Upper lobe of left lung (tissue), 6 donors: Measurements from ENCODE around the gene PRRT4. TPM values are rescaled to one million over a fixed set of nuclear protein-coding genes. Genes with fewer than 3 reads are reported as not detected.
A peak's percentile ranks its signal among the peaks of the same experiment; 100 is the strongest.

ENCODE experiments used
- ATAC-seq, 2 donors: fragments of 200-7000 bp; cut with Tn5 transposase; one replicate each; pipeline ENCODE4 v1.9.1; 2022; ENCODE audit warnings: mild to moderate bottlenecking in 2 of 2, moderate library complexity in 2 of 2; ENCODE audit not compliant: low FRiP score in 2 of 2
- DNase-seq, 2 donors: peaks; one replicate each; pipeline ENCODE4 v3.0.0-alpha.2; 2019 to 2020
- H3K27ac ChIP-seq, 4 donors: fragments of 200-600 bp; sonication (generic); one replicate each; pipeline ENCODE4 v1.5.1; 2016 to 2019
- H3K27me3 ChIP-seq, 4 donors: fragments of 200-600 bp; sonication (generic); one replicate each; pipeline ENCODE4 v1.5.1; 2017 to 2019
- H3K36me3 ChIP-seq, 4 donors: fragments of 200-600 bp; sonication (generic); one replicate each; pipeline ENCODE4 v1.5.1; 2016 to 2019
- H3K4me1 ChIP-seq, 4 donors: fragments of 200-600 bp; sonication (generic); one replicate each; pipeline ENCODE4 v1.5.1; 2018 to 2019
- H3K4me3 ChIP-seq, 4 donors: fragments of 200-600 bp; sonication (generic); one replicate each; pipeline ENCODE4 v1.5.1; 2017 to 2019; ENCODE audit warnings: mild to moderate bottlenecking in 2 of 4, moderate library complexity in 1 of 4
- H3K9me3 ChIP-seq, 4 donors: fragments of 200-600 bp; sonication (generic); one replicate each; pipeline ENCODE4 v1.5.1; 2018 to 2019
- CTCF ChIP-seq, 6 experiments: fragments of 450-650 bp in 4 of 6; fragments of 200-600 bp in 2 of 6; sonication (generic) in 2 of 6; IDR thresholded peaks; one replicate each; pipeline ENCODE4 v1.5.1; 2016 to 2019; ENCODE audit warnings: antibody characterized with exemption in 6 of 6
- EP300 ChIP-seq, 4 donors: sonication (generic); formaldehyde crosslinking; IDR thresholded peaks; one replicate each; pipeline ENCODE4 v1.5.1; 2017; ENCODE audit warnings: antibody characterized with exemption in 4 of 4, control low read depth in 2 of 4
- POLR2A ChIP-seq, 4 donors: fragments of 450-650 bp; IDR thresholded peaks; one replicate each; pipeline ENCODE4 v1.5.1; 2016 to 2017; ENCODE audit warnings: antibody characterized with exemption in 4 of 4, mild to moderate bottlenecking in 2 of 4
- POLR2AphosphoS5 ChIP-seq, 2 donors: sonication (generic); formaldehyde crosslinking; IDR thresholded peaks; one replicate each; pipeline ENCODE4 v1.5.1; 2017; ENCODE audit warnings: antibody characterized with exemption in 2 of 2
- WGBS, 2 donors: methylation state at CpG; one replicate each; pipeline ENCODE4 v1.1.5; 2017 to 2018; 5-methylcytosine and 5-hydroxymethylcytosine counted together
- total RNA-seq, 6 donors: library from RNA; depleted of rRNA in 4 of 6; stranded (reverse); fragments of >200 nt in 4 of 6; gene quantifications; one replicate each; pipeline versions ENCODE4 v1.1.0 to v1.2.1, GENCODE V29; 2016 to 2021
- donor health status: DM: no; HTN: no; CAD: no; lungs with moderate emphysema.
- donor health status: DM: no; HTN: yes; CAD: no; lungs with severe emphysema.

The PRRT4 gene
- total RNA-seq, 6 donors from 2014 or later, result 0.30 to 10.5 (median 0.91) TPM

- no peaks in the 10 kb centered on the region for H3K27me3 ChIP-seq
- ATAC-seq (no peak), DNase-seq (no peak)
- no peak overlapping the region for H3K27ac ChIP-seq
- H3K4me3 ChIP-seq, result no peak overlapping the region
- H3K36me3 ChIP-seq, result peaks cover 0 to 2% (median 2%) of the 10 kb centered on the region in 4 donors
- H3K9me3 ChIP-seq, result no peaks in the 10 kb centered on the region
- 87 to 96% methylated on average over 5 of the region's 5 CpGs for WGBS, 2 donors
- peaks cover 13 to 25% (median 20%) of the 10 kb centered on the region in 4 donors for H3K4me1 ChIP-seq
- no peak for TF ChIP-seq CTCF (IDR thresholded peaks at IDR 0.05)
- no peak for TF ChIP-seq EP300 (IDR thresholded peaks at IDR 0.05)
- TF ChIP-seq POLR2AphosphoS5 (IDR thresholded peaks at IDR 0.05), result no peak
- TF ChIP-seq POLR2A (IDR thresholded peaks at IDR 0.05), result no peak
Observed at GRCh38 chr7:128344431-128344774, 17.1 kb downstream of the PRRT4 start.

- ATAC-seq (peak; percentile 96 to 98), DNase-seq (peak; percentile 91 to 94)
- H3K27ac ChIP-seq, result peak within 1 kb of the TSS; percentile 81 to 85 (median 81)
- 19 to 26% methylated on average over 25 to 33 of the region's 49 CpGs for WGBS, 2 donors
- peaks cover 3 to 8% (median 7%) of the 10 kb centered on the region in 4 donors for H3K36me3 ChIP-seq
- peak within 1 kb of the TSS; percentile 56 to 95 (median 80) for H3K4me3 ChIP-seq
- peaks cover 13 to 25% (median 20%) of the 10 kb centered on the region in 4 donors for H3K4me1 ChIP-seq
- peak; percentile 72 to 86 for TF ChIP-seq POLR2AphosphoS5 (IDR thresholded peaks at IDR 0.05)
- TF ChIP-seq POLR2A (IDR thresholded peaks at IDR 0.05), result peak in 2 of 4 donors; percentile 36 to 68
- no peak for TF ChIP-seq EP300 (IDR thresholded peaks at IDR 0.05)
- no peaks in the 10 kb centered on the region for H3K27me3 ChIP-seq
- H3K9me3 ChIP-seq, result no peaks in the 10 kb centered on the region
Observed at GRCh38 chr7:128343554-128344430, 17.7 kb downstream of the PRRT4 start, which contains the start of gene RBM28. RBM28 (minus strand) TSS chr7:128343908; CDS start chr7:128343793, 115 bp downstream.

- H3K27ac ChIP-seq, result no peak overlapping the region
- no peaks in the 10 kb centered on the region for H3K27me3 ChIP-seq
- TF ChIP-seq POLR2A (IDR thresholded peaks at IDR 0.05), result no peak
- TF ChIP-seq EP300 (IDR thresholded peaks at IDR 0.05), result no peak
- TF ChIP-seq CTCF (IDR thresholded peaks at IDR 0.05), result no peak
- no peak for TF ChIP-seq POLR2AphosphoS5 (IDR thresholded peaks at IDR 0.05)
- H3K9me3 ChIP-seq, result no peaks in the 10 kb centered on the region
- no peak for DNase-seq
- no peak overlapping the region for H3K4me3 ChIP-seq
- WGBS, 2 donors, result 88 to 90% methylated on average over 6 of the region's 6 CpGs
- peaks cover 9 to 29% (median 21%) of the 10 kb centered on the region in 4 donors for H3K36me3 ChIP-seq
- ATAC-seq, result no peak
- peaks cover 13 to 25% (median 20%) of the 10 kb centered on the region in 4 donors for H3K4me1 ChIP-seq
Observed at GRCh38 chr7:128341733-128342132, 19.8 kb downstream of the PRRT4 start.

- Histone ChIP-seq H3K27me3 (no peaks in the 10 kb centered on the region), H3K9me3 (no peaks in the 10 kb centered on the region), H3K4me1 (peaks cover 0 to under 1% (median 0%) of the 10 kb centered on the region in 4 donors), H3K4me3 (no peak overlapping the region), H3K36me3 (peaks cover 20 to 87% (median 63%) of the 10 kb centered on the region in 4 donors), H3K27ac (no peak overlapping the region)
- no peak for TF ChIP-seq CTCF (IDR thresholded peaks at IDR 0.05)
- no peak for TF ChIP-seq EP300 (IDR thresholded peaks at IDR 0.05)
- no peak for TF ChIP-seq POLR2A (IDR thresholded peaks at IDR 0.05)
- TF ChIP-seq POLR2AphosphoS5 (IDR thresholded peaks at IDR 0.05), result no peak
- WGBS, 2 donors, result 84 to 92% methylated on average over 3 of the region's 3 CpGs
- ATAC-seq (no peak), DNase-seq (no peak)
Observed at GRCh38 chr7:128335730-128336129, 25.8 kb downstream of the PRRT4 start.

GRCh38 chr7:128324368-128324680 lies 37.2 kb downstream of the PRRT4 start:
- Histone ChIP-seq H3K9me3 (no peaks in the 10 kb centered on the region), H3K4me1 (peaks cover 0 to 6% (median 0%) of the 10 kb centered on the region in 4 donors), H3K27ac (no peak overlapping the region), H3K27me3 (no peaks in the 10 kb centered on the region), H3K36me3 (peaks cover 10 to 97% (median 64%) of the 10 kb centered on the region in 4 donors), H3K4me3 (no peak overlapping the region)
- no peak for TF ChIP-seq CTCF (IDR thresholded peaks at IDR 0.05)
- no peak for TF ChIP-seq EP300 (IDR thresholded peaks at IDR 0.05)
- no peak for TF ChIP-seq POLR2A (IDR thresholded peaks at IDR 0.05)
- TF ChIP-seq POLR2AphosphoS5 (IDR thresholded peaks at IDR 0.05), result no peak
- ATAC-seq (no peak), DNase-seq (no peak)
- 94 to 96% methylated on average over 9 of the region's 9 CpGs for WGBS, 2 donors
